Germinal center (tissue), 1 donor: ENCODE data around the gene NKAIN2.
"Not testable (repeated sequence)": the region's sequence is repeated elsewhere in the genome, so short reads cannot be mapped to it uniquely, and the experiment has no call there.

Experiments
- DNase-seq: peaks from one replicate; pipeline ENCODE4 v3.0.0; 2012; ENCODE audit warnings: mixed read lengths, low spot score

NKAIN2 gene

DNA sequence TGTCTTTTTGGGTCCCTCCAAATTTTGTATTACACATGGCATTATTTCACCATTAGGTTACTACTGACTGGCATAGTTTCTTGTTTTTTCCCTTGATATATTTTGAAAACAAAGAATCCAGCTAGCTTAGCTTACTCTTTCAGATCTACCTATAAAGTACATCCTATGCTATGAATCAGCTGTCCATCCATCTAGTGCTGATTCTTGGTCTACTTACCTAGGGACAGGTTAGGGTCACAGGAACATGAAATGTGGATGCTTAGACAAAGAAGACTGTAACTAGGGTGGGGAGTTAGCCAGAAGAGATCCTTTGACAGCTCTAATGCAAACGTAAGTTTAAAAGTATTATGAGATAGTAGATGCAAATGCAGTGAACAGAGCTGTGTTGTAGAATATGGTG lies 91.7 kb downstream of the NKAIN2 start:
- DNase-seq: no peak

GRCh38 chr6:123895806-123896205 lies 92.1 kb downstream of the NKAIN2 start:
- DNase-seq: no peak

GRCh38 chr6:123896869-123897268 lies 93.2 kb downstream of the NKAIN2 start:
- no peak for DNase-seq

- DNase-seq: no peak
Measured at GRCh38 chr6:123897965-123898364, 94.3 kb downstream of the NKAIN2 start.

GRCh38 chr6:123898665-123899064 lies 95.0 kb downstream of the NKAIN2 start:
- no peak for DNase-seq

DNA sequence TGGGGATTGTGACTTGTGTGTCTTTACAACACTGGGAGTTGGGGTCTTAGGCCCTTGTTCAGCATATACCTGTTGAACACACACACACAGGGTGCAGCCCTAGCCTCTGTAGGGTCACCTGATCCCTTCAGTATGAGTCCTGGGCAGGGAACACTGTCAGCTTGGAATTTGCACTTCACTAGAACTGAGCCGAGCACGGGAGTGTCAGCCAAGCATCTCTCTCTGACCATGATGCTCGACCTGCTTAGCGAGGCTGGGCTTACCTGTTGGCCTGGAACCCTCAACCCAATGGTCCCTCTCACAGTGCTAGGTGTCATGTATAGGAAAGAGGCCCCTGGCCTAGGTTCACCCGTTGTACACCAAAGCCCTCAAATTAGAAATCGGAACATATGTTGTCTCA lies 96.1 kb downstream of the NKAIN2 start:
- DNase-seq: no peak

GRCh38 chr6:123901436-123901835 lies 97.8 kb downstream of the NKAIN2 start:
- no peak for DNase-seq

DNA sequence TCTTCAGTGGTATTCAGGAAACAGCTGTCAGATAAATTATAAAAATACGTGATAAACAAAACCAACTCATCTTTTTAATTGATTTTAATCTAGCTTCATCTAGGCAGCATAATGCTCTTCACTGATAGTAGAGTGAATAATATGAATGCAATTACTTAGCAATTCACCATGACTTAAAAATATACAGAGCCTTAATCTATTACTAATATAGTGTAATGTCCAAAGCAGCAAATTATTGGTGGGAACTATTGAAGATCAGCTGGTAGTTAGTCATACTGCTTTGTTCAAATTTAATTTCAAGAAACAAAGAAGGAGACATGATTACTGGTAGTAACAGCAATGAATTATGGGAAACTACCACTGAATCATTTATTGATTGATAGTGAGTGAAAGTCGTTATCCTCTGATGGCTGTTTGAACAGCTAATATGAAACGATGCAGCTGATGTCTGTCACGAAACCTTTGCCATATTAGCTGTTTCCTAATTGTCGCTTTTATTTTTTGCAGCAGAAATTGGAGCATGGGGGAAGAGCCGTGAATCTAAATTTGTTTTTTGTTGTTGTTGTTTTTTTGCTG lies 99.2 kb downstream of the NKAIN2 start:
- DNase-seq: no peak

- DNase-seq: no peak
Measured at GRCh38 chr6:123904228-123904627, 100.6 kb downstream of the NKAIN2 start.

GRCh38 chr6:123908797-123909196 lies 105.1 kb downstream of the NKAIN2 start:
- DNase-seq: no peak

GRCh38 chr6:123909989-123910388 lies 106.3 kb downstream of the NKAIN2 start:
- DNase-seq: no peak

GRCh38 chr6:123913863-123914262 lies 110.2 kb downstream of the NKAIN2 start:
- no peak for DNase-seq

DNA sequence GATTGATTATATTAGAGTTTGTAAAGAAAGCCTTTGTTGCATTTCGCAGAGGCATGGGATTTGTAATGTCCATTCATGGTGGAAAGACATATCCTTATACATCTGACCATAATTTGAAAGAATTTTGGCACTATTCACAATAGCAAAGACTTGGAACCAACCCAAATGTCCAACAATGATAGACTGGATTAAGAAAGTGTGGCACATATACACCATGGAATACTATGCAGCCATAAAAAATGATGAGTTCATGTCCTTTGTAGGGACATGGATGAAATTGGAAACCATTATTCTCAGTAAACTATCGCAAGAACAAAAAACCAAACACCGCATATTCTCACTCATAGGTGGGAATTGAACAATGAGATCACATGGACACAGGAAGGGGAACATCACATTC lies 119.7 kb downstream of the NKAIN2 start:
- not testable (repeated sequence) for DNase-seq

DNA sequence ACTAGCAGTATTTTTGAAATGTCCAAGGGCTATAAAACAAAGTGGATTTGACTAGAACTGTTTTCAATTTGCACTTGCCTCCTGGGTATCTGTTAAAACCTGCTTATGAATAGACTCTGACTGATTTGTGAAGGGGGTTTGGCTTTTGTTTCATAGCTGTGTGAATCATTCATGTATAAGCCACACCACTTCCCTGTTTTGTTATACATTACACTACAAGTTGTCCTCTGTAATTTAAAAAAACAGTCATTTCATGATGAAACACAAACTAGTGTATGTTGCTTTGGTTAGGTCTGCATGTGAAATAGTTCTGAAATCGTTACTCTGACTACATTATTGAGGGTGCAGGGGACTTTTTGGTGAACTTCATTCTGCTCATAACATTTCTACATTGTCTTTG lies 121.7 kb downstream of the NKAIN2 start:
- no peak for DNase-seq

DNA sequence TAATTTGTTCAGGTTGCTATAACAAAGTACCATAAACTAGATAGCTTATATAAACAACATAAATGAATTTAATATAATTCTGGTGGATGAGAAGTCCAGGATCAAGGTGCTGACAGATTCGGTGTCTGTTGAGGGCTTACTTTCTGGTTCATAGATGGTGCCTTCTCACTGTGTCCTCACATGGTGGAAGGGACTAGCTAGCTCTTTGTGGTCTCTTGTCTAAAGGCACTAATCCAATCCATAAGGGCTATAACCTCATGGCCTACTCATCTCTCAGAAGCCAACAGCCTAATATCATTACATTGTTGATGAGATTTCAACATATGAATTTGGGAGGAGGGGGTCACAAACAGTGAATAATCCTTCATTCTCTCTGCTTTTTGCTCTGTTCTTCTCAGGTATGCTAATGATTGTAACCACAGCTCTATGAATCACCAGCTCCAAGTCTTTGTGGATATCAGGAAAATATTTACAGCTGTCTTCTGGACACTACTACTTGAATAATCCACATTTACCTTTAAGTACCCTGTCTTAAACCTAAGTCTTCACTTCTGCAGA lies 122.3 kb downstream of the NKAIN2 start:
- no peak for DNase-seq

- DNase-seq: no peak
Measured at GRCh38 chr6:123928529-123928928, 124.9 kb downstream of the NKAIN2 start.

DNA sequence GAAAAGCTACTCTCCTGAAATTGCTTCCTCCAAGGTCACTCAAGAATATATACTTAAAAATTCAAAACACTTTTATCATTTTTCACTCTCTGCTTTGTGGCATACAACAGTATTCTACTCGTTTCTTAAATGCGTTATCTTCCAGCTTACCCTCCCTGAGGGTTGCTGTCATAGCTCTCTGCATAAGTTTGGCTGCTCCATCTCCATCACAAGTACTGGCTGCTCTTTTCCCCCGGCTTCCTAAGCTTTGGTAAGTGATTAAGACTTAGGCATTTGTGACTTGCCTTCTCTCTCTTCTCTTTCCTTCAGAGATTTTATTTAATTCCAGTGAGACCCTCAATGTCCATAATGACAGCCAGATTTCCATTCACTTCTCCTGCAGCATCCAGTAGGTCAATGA lies 128.3 kb downstream of the NKAIN2 start:
- no peak for DNase-seq

- DNase-seq: no peak
Measured at GRCh38 chr6:123940551-123940950, 136.9 kb downstream of the NKAIN2 start.

GRCh38 chr6:123941855-123942254 lies 138.2 kb downstream of the NKAIN2 start:
- no peak for DNase-seq

- DNase-seq: no peak
Measured at GRCh38 chr6:123945386-123945785, 141.7 kb downstream of the NKAIN2 start.

GRCh38 chr6:123953920-123954319 lies 150.3 kb downstream of the NKAIN2 start:
- no peak for DNase-seq

GRCh38 chr6:123956492-123957139 lies 153.0 kb downstream of the NKAIN2 start:
- no peak for DNase-seq

DNA sequence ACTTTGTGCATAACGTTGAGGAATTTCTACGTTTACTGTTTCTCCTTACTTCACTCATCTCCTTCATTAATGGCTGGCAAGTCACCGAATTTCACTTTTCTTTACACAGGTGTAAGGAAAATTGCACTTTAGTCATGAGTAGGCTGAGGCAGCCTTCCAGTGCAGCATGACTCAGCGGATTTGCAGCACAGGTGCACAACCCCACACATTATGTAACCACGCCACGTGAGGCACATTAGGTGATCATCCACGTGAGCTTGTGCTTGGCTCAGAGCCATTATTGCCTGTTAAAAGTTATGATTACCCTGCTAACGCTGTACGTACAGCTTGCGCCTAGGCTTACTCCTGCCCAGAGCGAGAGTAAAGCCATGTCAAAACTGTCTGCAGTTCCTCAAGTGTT lies 158.8 kb downstream of the NKAIN2 start:
- no peak for DNase-seq

DNA sequence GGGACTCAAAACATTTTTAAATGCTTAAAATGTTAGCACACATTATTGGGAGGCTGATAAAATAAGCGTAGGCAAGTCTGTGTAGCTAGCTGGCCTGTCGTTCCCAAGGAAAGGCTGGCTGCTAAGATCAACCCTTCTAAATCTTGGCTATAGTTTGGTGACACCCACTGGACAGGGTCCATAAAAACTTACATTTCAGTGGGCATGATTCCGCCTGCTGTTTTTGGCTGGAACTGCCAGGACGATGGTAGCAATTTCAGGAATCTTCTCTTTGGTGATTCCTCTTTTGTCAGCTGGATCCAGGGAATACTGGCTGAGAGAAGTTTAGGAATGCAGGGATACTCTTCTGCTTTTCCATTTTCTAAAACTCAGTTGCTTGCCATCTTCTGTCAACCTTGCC lies 162.2 kb downstream of the NKAIN2 start:
- DNase-seq: no peak
